Large intestine (tissue), 12 donors: ENCODE measurements around the gene MAP3K7CL. TPM values are rescaled to one million over a fixed set of nuclear protein-coding genes. Genes with fewer than 3 reads are reported as not detected.

Source experiments
- DNase-seq, 2 donors: peaks; one replicate each; pipeline versions ENCODE4 v3.0.0 to v3.0.0-alpha.2; 2013
- H3K27ac ChIP-seq: one replicate; pipeline ENCODE4 v1.5.1; 2013; ENCODE audit warnings: low read length
- H3K27me3 ChIP-seq: 2 replicates; pipeline ENCODE4 v1.6.1; 2013; ENCODE audit warnings: low read length; ENCODE audit not compliant: control insufficient read depth, insufficient read depth
- H3K36me3 ChIP-seq: 2 replicates; pipeline ENCODE4 v1.6.1; 2013; ENCODE audit warnings: low read length; ENCODE audit not compliant: control insufficient read depth, insufficient read depth
- H3K4me1 ChIP-seq: one replicate; pipeline ENCODE4 v1.6.1; 2013; ENCODE audit warnings: low read length; ENCODE audit not compliant: control insufficient read depth, insufficient read depth
- H3K4me3 ChIP-seq: one replicate; pipeline ENCODE4 v1.5.1; 2013; ENCODE audit warnings: low read length
- H3K9me3 ChIP-seq: one replicate; pipeline ENCODE4 v1.6.1; 2013; ENCODE audit warnings: mild to moderate bottlenecking, low read depth, low read length, moderate library complexity; ENCODE audit not compliant: control insufficient read depth
- WGBS: methylation state at CpG from one replicate; pipeline ENCODE4 v1.1.5; 2013; ENCODE audit warnings: low lambda C conversion rate; ENCODE audit not compliant: insufficient coverage; 5-methylcytosine and 5-hydroxymethylcytosine counted together
- long read RNA-seq, 11 donors: transcript quantifications; one replicate each; lab custom pipeline, GENCODE V29; 2026
- polyA plus RNA-seq: library from polyadenylated mRNA; unstranded; fragments of 120-200 nt; gene quantifications from one replicate; pipeline ENCODE4 v1.2.1, GENCODE V29; 2013

MAP3K7CL gene, protein sequence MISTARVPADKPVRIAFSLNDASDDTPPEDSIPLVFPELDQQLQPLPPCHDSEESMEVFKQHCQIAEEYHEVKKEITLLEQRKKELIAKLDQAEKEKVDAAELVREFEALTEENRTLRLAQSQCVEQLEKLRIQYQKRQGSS
- 6.5 TPM for polyA plus RNA-seq
- long read RNA-seq, donor 1, partial matches to known transcripts = 0 of 1 reads
- long read RNA-seq, donor 1, other reads (novel, unspliced or antisense) = 0 of 1 reads
- long read RNA-seq, donor 2 = 0 reads
- long read RNA-seq, donor 3, partial matches to known transcripts = 0 of 1 reads
- long read RNA-seq, donor 3, other reads (novel, unspliced or antisense) = 0 of 1 reads
- long read RNA-seq, donor 4 = 0 reads
- long read RNA-seq, donor 5, partial matches to known transcripts = 0 of 1 reads
- long read RNA-seq, donor 5, other reads (novel, unspliced or antisense) = 0 of 1 reads
- long read RNA-seq, donor 6 = 0 reads
- long read RNA-seq, donor 7 = 0 reads
- long read RNA-seq, donor 8, partial matches to known transcripts = 0 of 1 reads
- long read RNA-seq, donor 8, other reads (novel, unspliced or antisense) = 0 of 1 reads
- long read RNA-seq, donor 9, partial matches to known transcripts = 0 of 1 reads
- long read RNA-seq, donor 9, other reads (novel, unspliced or antisense) = 0 of 1 reads
- long read RNA-seq, donor 10 = 0 reads
- long read RNA-seq, donor 11 = 0 reads

DNA sequence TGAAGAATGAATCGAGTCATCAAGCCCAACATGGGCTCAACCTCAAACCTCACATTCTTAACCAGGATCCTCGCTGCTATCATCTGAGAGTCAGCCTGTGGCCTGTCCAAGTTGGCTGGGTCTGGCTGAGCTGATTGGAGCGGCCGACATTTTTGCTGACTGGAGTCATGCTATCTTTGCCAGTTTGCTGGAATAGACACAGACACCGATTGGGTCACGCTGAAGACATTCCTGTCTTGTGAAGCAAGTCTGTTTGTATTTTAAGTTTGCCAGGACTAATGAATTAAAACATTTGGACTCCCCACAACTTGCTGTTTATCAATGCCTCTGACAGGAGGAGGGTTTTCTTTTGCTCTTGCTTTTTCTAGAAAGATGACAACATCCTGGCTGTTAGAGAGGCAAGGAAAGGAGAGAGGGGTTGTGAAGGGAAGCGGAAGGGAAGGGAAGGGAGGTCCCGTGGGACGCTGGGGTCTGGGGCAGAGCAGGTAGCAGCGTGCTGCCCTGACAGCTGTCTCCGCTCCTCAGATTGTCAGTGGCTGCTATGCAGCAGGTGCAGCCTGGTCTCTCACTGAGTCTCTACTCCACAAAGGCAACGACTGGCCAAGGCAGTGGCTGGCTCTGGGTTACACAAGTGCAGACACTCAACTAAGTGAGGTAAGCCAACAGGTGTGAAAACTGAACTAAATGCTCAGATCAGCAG lies at the start of gene MAP3K7CL:
Gene MAP3K7CL (plus strand): TSS at position 375 of the 700 bp plus-strand sequence. CDS start 2,701 bp downstream, outside the sequence.
- WGBS = no CpG with 5 or more reads among the region's 12 CpGs
- Histone ChIP-seq H3K9me3 (peaks cover 3% of the 10 kb centered on the region), H3K4me3 (no peak within 1 kb of the TSS), H3K27ac (no peak within 1 kb of the TSS), H3K4me1 (no peaks in the 10 kb centered on the region), H3K36me3 (no peaks in the 10 kb centered on the region), H3K27me3 (no peaks in the 10 kb centered on the region)
- no peak for DNase-seq

DNA sequence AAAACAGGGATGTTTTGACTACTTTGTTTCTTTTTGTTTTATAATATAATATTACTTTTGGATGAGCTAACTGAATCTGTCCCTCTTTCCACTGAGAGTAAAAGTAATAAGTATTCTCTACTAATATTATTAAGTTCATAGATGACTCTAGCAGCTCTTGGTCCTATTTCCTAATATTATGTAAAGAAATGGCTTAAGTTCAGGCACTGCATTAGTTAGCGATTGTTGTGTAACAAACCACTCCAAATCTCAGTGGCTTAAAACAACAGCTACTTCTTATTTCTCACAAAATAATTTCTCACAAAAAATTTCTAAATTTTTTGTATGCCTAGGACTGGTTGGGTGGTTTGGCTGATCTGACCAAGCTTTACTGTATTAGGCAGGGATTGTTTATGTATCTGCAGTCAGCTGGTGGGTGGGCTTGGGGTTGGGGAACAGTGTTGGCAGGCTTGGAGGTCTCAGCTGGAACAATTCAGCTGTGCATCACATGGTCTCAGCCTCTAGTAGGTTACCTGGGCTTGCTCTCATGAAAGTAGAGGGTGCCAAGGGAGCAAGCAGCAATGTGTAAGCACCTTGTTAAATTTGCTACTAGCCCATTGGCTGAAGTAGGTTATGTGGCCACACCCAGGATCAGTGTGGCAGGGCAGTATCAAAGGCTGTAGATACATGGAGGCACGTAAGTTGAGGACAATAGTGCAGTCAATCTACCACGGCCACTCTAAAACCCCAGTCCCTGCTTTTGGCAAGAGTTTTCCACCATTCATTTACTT lies 48.2 kb upstream of the MAP3K7CL start:
- Histone ChIP-seq H3K27me3 (no peaks in the 10 kb centered on the region), H3K4me1 (no peaks in the 10 kb centered on the region), H3K4me3 (no peak overlapping the region), H3K9me3 (no peaks in the 10 kb centered on the region), H3K36me3 (peaks cover 7% of the 10 kb centered on the region), H3K27ac (no peak overlapping the region)
- WGBS = 100% methylated on average over 1 of the region's 3 CpGs
- no peak for DNase-seq

DNA sequence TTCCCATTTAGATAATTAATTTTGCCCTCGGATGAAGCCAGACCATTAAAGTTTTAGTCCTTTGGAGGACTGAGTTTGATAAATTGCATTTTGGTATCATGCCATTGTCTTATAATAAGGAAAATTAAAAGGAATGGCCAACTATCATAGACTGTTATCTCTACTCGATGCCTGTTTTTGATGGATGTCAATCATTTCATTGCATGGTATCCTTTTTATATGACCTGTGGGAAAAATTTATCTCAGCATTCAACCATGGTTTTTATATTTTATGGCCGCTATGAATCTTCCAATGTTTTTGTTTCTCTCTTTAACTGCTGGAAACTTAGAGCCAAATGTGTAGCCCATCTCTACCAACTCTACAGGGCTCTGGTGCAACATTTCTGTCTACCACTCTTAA lies 47.1 kb upstream of the MAP3K7CL start:
- H3K36me3 ChIP-seq = peaks cover 7% of the 10 kb centered on the region
- no peak overlapping the region for H3K4me3 ChIP-seq
- H3K9me3 ChIP-seq = no peaks in the 10 kb centered on the region
- H3K27me3 ChIP-seq = no peaks in the 10 kb centered on the region
- no peaks in the 10 kb centered on the region for H3K4me1 ChIP-seq
- WGBS = 92% methylated on average over 3 of the region's 3 CpGs
- DNase-seq = no peak
- no peak overlapping the region for H3K27ac ChIP-seq

DNA sequence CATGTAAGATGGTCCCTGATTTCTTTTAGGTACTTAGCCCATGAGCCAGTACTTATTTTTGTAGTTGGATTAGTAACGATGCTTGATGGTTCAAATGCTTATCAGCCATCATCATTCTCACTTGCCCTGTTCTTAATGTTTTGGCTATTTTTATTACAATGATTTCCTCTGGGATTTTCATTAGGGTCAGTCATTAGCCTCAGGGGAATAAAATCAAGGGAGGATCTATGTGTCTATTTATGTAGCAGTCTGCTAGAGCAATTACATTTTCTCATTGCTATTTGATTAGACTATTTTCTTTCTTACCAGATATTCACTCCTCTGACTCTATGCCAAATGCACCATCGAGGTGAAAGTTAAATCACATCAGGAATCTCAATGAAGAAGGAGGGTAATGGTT lies 46.1 kb upstream of the MAP3K7CL start:
- no peak overlapping the region for H3K27ac ChIP-seq
- H3K27me3 ChIP-seq = no peaks in the 10 kb centered on the region
- 55% methylated on average over 1 of the region's 2 CpGs for WGBS
- DNase-seq = no peak
- no peaks in the 10 kb centered on the region for H3K4me1 ChIP-seq
- peaks cover 7% of the 10 kb centered on the region for H3K36me3 ChIP-seq
- no peak overlapping the region for H3K4me3 ChIP-seq
- no peaks in the 10 kb centered on the region for H3K9me3 ChIP-seq

DNA sequence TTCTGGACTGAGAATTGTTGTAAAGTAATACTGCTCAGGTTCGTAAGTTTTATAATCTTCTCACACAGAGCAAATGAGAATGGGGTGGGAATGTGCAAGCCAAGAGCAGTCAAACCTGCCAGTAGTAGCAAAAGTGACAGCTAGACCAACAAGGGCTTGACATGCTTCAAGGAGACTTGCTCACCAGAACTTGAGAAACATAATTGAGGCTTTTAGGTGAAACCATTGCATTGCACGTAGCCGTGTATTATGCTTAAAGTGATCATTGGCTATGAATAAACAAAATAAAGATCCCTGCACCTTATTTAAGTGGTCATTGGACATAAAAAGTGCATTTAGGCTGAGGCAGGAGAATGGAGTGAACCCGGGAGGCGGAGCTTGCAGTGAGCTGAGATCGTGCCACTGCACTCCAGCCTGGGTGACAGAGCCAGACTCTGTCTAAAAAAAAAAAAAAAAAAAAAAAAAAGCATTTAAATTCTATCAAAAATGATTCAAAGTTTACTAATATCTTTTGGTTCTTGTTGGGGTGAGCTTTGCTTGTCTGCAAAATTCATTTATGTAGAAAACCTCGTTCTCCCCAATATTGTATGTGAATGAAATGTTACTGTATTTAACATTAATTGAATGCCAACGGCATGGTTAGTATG lies 45.2 kb upstream of the MAP3K7CL start:
- H3K36me3 ChIP-seq = peaks cover 7% of the 10 kb centered on the region
- no peaks in the 10 kb centered on the region for H3K27me3 ChIP-seq
- no peaks in the 10 kb centered on the region for H3K4me1 ChIP-seq
- no peak for DNase-seq
- WGBS = 100% methylated on average over 2 of the region's 8 CpGs
- no peak overlapping the region for H3K27ac ChIP-seq
- no peaks in the 10 kb centered on the region for H3K9me3 ChIP-seq
- H3K4me3 ChIP-seq = no peak overlapping the region

DNA sequence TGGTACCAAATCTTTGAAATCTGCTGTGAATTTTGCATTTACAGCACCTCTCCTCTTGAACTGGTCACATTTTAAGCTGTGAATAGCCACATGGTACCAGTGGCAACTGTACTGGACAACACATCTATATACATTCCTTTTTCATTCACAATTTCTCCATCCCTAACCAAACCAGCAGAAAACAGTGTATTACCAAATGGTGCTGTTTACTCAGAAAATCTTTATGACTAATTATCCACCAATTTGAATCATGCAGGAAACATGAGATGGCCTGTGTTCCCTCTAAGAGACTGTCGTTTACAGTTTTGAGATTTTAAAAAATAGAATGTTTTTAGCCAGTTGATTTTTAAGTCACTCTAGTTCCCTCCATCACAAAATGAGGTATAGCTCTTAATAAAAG lies 39.4 kb upstream of the MAP3K7CL start:
- no peak for DNase-seq
- 80% methylated on average over 1 of the region's 1 CpG for whole genome bisulfite sequencing
- no peak overlapping the region for H3K27ac ChIP-seq
- H3K9me3 ChIP-seq = no peaks in the 10 kb centered on the region
- H3K36me3 ChIP-seq = peaks cover 7% of the 10 kb centered on the region
- H3K4me3 ChIP-seq = no peak overlapping the region
- H3K27me3 ChIP-seq = no peaks in the 10 kb centered on the region
- H3K4me1 ChIP-seq = peaks cover 7% of the 10 kb centered on the region

DNA sequence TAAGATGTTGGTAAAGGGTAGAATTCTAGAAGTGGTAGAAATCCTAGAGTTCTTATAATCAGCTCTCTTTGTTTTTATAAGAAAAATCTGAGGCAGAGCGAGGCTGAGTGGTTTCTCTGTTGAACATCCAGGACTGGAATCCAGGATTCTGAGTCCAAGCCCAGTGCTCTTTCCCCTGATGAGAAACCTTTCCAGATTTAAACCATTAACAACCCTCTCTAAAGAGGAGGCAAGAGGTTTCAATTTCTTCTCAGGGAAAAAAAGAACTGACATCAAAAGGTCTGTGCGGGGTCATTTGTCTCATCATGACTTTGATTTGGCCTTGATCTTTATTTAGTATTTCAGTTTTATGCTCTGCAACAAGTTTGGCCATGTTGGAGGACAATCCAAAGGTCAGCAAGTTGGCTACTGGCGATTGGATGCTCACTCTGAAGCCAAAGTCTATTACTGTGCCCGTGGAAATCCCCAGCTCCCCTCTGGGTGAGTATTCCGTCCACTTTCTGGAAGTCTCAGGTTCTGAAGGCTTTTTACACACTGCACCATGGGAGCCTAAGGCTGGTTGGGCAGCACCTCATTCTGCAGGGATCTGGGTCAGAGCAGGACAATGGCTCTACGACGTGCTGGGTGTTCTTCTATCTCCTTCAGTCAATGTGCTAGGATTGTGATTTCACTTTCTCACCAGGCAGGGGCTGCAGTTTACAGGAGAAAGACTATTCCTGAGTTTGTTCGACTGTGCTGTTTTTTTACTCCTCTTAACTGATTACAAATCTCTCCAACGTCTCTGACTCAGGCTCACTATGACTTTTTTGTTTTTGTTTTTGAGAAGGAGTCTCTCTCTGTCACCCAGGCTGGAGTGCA lies 38.1 kb upstream of the MAP3K7CL start:
- H3K4me1 ChIP-seq = peaks cover 14% of the 10 kb centered on the region
- 59% methylated on average over 2 of the region's 9 CpGs for WGBS

DNA sequence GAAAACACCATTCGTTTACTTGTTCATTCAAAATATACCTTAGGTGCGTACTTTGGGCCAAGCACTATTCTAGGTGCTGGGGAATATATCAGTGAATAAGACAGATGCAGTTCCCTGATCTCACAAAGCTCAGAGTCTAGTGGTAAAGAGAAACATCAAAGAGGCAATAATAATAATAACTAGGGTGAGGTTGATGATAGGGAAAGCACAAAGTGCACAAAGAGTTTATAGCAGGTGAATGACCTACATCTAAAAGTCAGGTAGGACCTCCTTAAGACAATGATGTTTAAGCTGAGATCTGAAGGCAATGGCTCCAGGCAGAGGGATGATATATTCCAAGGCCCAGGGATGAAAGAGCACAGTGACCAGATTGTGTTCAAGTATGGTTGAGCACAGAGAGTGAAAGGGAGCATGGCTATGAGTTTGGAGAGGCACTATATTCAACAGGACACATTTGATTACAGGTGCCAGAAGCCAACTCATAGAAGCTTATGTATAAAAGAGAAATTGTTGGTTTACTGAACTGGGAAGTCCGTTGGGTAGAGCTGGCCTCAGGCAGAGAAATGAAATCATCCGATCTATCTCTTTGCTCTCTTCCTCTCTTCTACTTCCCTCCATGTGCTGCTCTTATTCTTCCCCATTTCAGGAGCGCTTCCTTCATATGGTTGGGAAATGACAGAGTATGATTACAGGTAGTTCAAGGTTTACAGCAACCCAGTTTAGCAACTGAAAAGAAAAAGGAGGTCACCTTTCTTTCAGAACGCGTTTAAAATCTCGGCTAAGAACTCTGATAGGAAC lies 34.0 kb upstream of the MAP3K7CL start:
- peak overlapping the region; percentile 51 for H3K27ac ChIP-seq
- DNase-seq = peak; percentile 65 to 89
- WGBS = 55% methylated on average over 5 of the region's 8 CpGs

More for the DNA sequence above, 38.1 kb upstream of the MAP3K7CL start:
- peaks cover 3% of the 10 kb centered on the region for H3K36me3 ChIP-seq
- no peak overlapping the region for H3K4me3 ChIP-seq
- no peaks in the 10 kb centered on the region for H3K27me3 ChIP-seq
- no peak overlapping the region for H3K27ac ChIP-seq
- no peak for DNase-seq
- no peaks in the 10 kb centered on the region for H3K9me3 ChIP-seq

More for the DNA sequence above, 34.0 kb upstream of the MAP3K7CL start:
- H3K27me3 ChIP-seq = no peaks in the 10 kb centered on the region
- no peaks in the 10 kb centered on the region for H3K9me3 ChIP-seq
- H3K4me1 ChIP-seq = peaks cover 30% of the 10 kb centered on the region
- no peak overlapping the region for H3K4me3 ChIP-seq
- H3K36me3 ChIP-seq = peaks cover 3% of the 10 kb centered on the region
